IMR-90 (cell line): ENCODE results near the gene KCNF1. TPM values are rescaled to one million over a fixed set of nuclear protein-coding genes. Genes with fewer than 3 reads are reported as not detected.

Source experiments
- ATAC-seq: fragments of 200-7000 bp; cut with Tn5 transposase; 2 replicates; pipeline ENCODE4 v1.9.1; 2020; ENCODE audit warnings: low read depth, mild to moderate bottlenecking, moderate library complexity
- BruUV-seq: library from RNA; stranded (reverse); fragments of 400-500 nt; replicated peaks from 2 replicates; lab custom pipeline; 2021; lab: Mats Ljungman, UMichigan
- CTCF ChIA-PET: fragments of 300-600 bp; formaldehyde crosslinking; extraction: SDS; loops from one replicate; lab custom pipeline; 2021; ENCODE audit warnings: antibody characterized with exemption; lab: Yijun Ruan, JAX
- POLR2A ChIA-PET: fragments of 300-600 bp; sonication (Branson Sonifier 250); formaldehyde crosslinking; loops from one replicate; lab custom pipeline; 2022; ENCODE audit warnings: antibody characterized with exemption; ENCODE audit not compliant: unreplicated experiment; lab: Charles Lee
- DNase-seq: peaks from one replicate; pipeline ENCODE4 v3.0.0; 2013
- H2AFZ ChIP-seq: replicated peaks from 2 replicates; pipeline ENCODE3; 2013; ENCODE audit warnings: low read length, mild to moderate bottlenecking; ENCODE audit not compliant: poor library complexity
- H2AK5ac ChIP-seq: 2 replicates; pipeline ENCODE4 v1.6.1; 2013; ENCODE audit warnings: low read depth, low read length, inconsistent platforms
- H2AK9ac ChIP-seq: replicated peaks from 2 replicates; pipeline ENCODE3; 2013; ENCODE audit warnings: mild to moderate bottlenecking, low read depth, low read length, moderate library complexity; ENCODE audit not compliant: poor library complexity
- H2BK120ac ChIP-seq: 2 replicates; pipeline ENCODE4 v1.6.1; 2013; ENCODE audit warnings: low read depth, low read length, inconsistent platforms
- H2BK15ac ChIP-seq: 3 replicates; pipeline ENCODE4 v1.6.1; 2013; ENCODE audit warnings: low read depth, low read length, inconsistent platforms
- H2BK20ac ChIP-seq: 2 replicates; pipeline ENCODE4 v1.6.1; 2013; ENCODE audit warnings: low read depth, mild to moderate bottlenecking, inconsistent platforms, low read length, moderate library complexity
- H2BK5ac ChIP-seq: 2 replicates; pipeline ENCODE4 v1.6.1; 2013; ENCODE audit warnings: mild to moderate bottlenecking, low read depth, low read length, inconsistent platforms; ENCODE audit not compliant: poor library complexity, severe bottlenecking
- H3K14ac ChIP-seq: replicated peaks from 2 replicates; pipeline ENCODE4 v1.6.1; 2013; ENCODE audit warnings: low read depth, low read length, inconsistent platforms
- H3K18ac ChIP-seq: 2 replicates; pipeline ENCODE4 v1.6.1; 2013; ENCODE audit warnings: low read depth, low read length, control low read depth
- H3K23ac ChIP-seq: 2 replicates; pipeline ENCODE4 v1.6.1; 2013; ENCODE audit warnings: low read depth, low read length, inconsistent platforms
- H3K27ac ChIP-seq: 2 replicates; pipeline ENCODE4 v1.5.1; 2013; ENCODE audit warnings: mild to moderate bottlenecking, control low read depth, low read length; ENCODE audit not compliant: insufficient read depth
- H3K27me3 ChIP-seq: 2 replicates; pipeline ENCODE4 v1.6.1; 2013; ENCODE audit warnings: low read length; ENCODE audit not compliant: control insufficient read depth, insufficient read depth
- H3K36me3 ChIP-seq: 2 replicates; pipeline ENCODE4 v1.6.1; 2013; ENCODE audit warnings: low read length, mixed read lengths; ENCODE audit not compliant: control insufficient read depth, insufficient read depth
- H3K4ac ChIP-seq: 2 replicates; pipeline ENCODE4 v1.6.1; 2013; ENCODE audit warnings: low read depth, low read length, inconsistent platforms
- H3K4me1 ChIP-seq: 2 replicates; pipeline ENCODE4 v1.6.1; 2013; ENCODE audit warnings: low read length, mixed read lengths; ENCODE audit not compliant: control insufficient read depth, insufficient read depth
- H3K4me2 ChIP-seq: 2 replicates; pipeline ENCODE4 v1.6.1; 2013; ENCODE audit warnings: low read depth, mild to moderate bottlenecking, control low read depth, low read length, moderate library complexity
- H3K4me3 ChIP-seq: 2 replicates; pipeline ENCODE4 v1.5.1; 2013; ENCODE audit warnings: low read depth, mild to moderate bottlenecking, control low read depth, low read length, moderate library complexity; ENCODE audit not compliant: insufficient read depth
- H3K56ac ChIP-seq: 2 replicates; pipeline ENCODE4 v1.6.1; 2013; ENCODE audit warnings: low read length, inconsistent platforms; ENCODE audit not compliant: insufficient read depth; ENCODE audit errors: extremely low read depth
- H3K79me1 ChIP-seq, 2 experiments: 2 replicates each; pipeline ENCODE4 v1.6.1; 2013; ENCODE audit warnings: low read length in 2 of 2, inconsistent platforms in 1 of 2, low read depth in 1 of 2
- H3K9ac ChIP-seq: 2 replicates; pipeline ENCODE4 v1.6.1; 2013; ENCODE audit warnings: low read depth, low read length, control low read depth
- H3K9me1 ChIP-seq: 2 replicates; pipeline ENCODE4 v1.6.1; 2013; ENCODE audit warnings: low read length, inconsistent platforms; ENCODE audit not compliant: insufficient read depth
- H3K9me3 ChIP-seq: 2 replicates; pipeline ENCODE4 v1.6.1; 2013; ENCODE audit warnings: low read length; ENCODE audit not compliant: control insufficient read depth, insufficient read depth
- H4K20me1 ChIP-seq: 2 replicates; pipeline ENCODE4 v1.6.1; 2013; ENCODE audit warnings: low read length, inconsistent platforms; ENCODE audit not compliant: insufficient read depth
- H4K5ac ChIP-seq: 2 replicates; pipeline ENCODE4 v1.6.1; 2013; ENCODE audit warnings: mild to moderate bottlenecking, low read depth, low read length, control low read depth
- H4K8ac ChIP-seq, 2 experiments: 2 replicates each; pipeline ENCODE4 v1.6.1; 2013; ENCODE audit warnings: low read depth in 2 of 2, low read length in 2 of 2, control low read depth in 1 of 2, inconsistent platforms in 1 of 2
- H4K91ac ChIP-seq: 2 replicates; pipeline ENCODE4 v1.6.1; 2013; ENCODE audit warnings: low read depth, low read length, inconsistent platforms; ENCODE audit not compliant: insufficient read depth
- CEBPB ChIP-seq: IDR thresholded peaks from 2 replicates; pipeline ENCODE4 v1.6.1; 2012; ENCODE audit warnings: low read depth, low read length, improper control_type of control experiment
- CHD1 ChIP-seq: IDR thresholded peaks from 2 replicates; pipeline ENCODE4 v1.6.1; 2012; ENCODE audit warnings: low read depth, low read length, improper control_type of control experiment
- MAFK ChIP-seq: IDR thresholded peaks from 2 replicates; pipeline ENCODE4 v1.6.1; 2012; ENCODE audit warnings: low read depth, low read length, improper control_type of control experiment
- MXI1 ChIP-seq: IDR thresholded peaks from 2 replicates; pipeline ENCODE4 v1.6.1; 2012; ENCODE audit warnings: low read depth, mild to moderate bottlenecking, low read length, moderate library complexity, borderline replicate concordance
- POLR2A ChIP-seq: IDR thresholded peaks from 2 replicates; pipeline ENCODE4 v1.6.1; 2012; ENCODE audit warnings: mild to moderate bottlenecking, low read depth, low read length
- RAD21 ChIP-seq: IDR thresholded peaks from 2 replicates; pipeline ENCODE4 v1.6.1; 2012; ENCODE audit warnings: low read length, improper control_type of control experiment
- RFX5 ChIP-seq: IDR thresholded peaks from 2 replicates; pipeline ENCODE4 v1.8.0; 2012; ENCODE audit warnings: low read depth, mild to moderate bottlenecking, low read length, moderate library complexity
- SMC3 ChIP-seq: fragments of 150-350 bp; IDR thresholded peaks from 2 replicates; pipeline ENCODE4 v1.6.1; 2016; ENCODE audit warnings: low read depth, mild to moderate bottlenecking, antibody characterized with exemption, low read length, moderate library complexity
- WGBS, 2 experiments: methylation state at CpG; one replicate each; pipeline versions ENCODE4 v1.1.5 to v1.1.7; 2013; ENCODE audit warnings: missing lambda C conversion rate in 2 of 2; ENCODE audit not compliant: insufficient read length in 1 of 2; ENCODE audit errors: extremely low coverage in 2 of 2; 5-methylcytosine and 5-hydroxymethylcytosine counted together
- dilution Hi-C: fragments of 300-500 bp; cut with HindIII; formaldehyde crosslinking; loops from one replicate; pipeline ENCODE4 v1.14.3; 2018; ENCODE audit warnings: low sequenced_read_pairs; ENCODE audit not compliant: unreplicated experiment
- in situ Hi-C: fragments of 300-500 bp; cut with MboI; formaldehyde crosslinking; loops from 3 replicates; pipeline ENCODE4 v1.14.3; 2019; ENCODE audit warnings: low sequenced_read_pairs, inconsistent platforms, mixed read lengths
- intact Hi-C: fragments of 100-400 bp; cut with micrococcal nuclease; formaldehyde crosslinking; loops from 2 replicates; pipeline ENCODE4 v1.10.0; 2022
- polyA plus RNA-seq, 3 experiments: library from polyadenylated mRNA; depleted of rRNA; stranded (reverse); fragments of >200 nt; gene quantifications; 2 replicates each; pipeline ENCODE4 v1.2.3, GENCODE V29; 2012; ENCODE audit warnings: low replicate concordance in 1 of 3
- total RNA-seq: library from RNA; depleted of rRNA; stranded (reverse); fragments of >200 nt; gene quantifications from 2 replicates; pipeline ENCODE4 v1.2.3, GENCODE V29; 2012
- TF ChIP-seq, protein P1 (sequence below): fragments of 150-350 bp; IDR thresholded peaks from 2 replicates; pipeline ENCODE4 v1.6.1; 2016; ENCODE audit warnings: low read depth, mild to moderate bottlenecking, low read length, moderate library complexity, borderline replicate concordance
- TF ChIP-seq, protein P2 (sequence below): fragments of 150-350 bp; IDR thresholded peaks from 2 replicates; pipeline ENCODE4 v1.6.1; 2017; ENCODE audit warnings: mild to moderate bottlenecking, antibody characterized with exemption, low read length, low read depth
- TF ChIP-seq, protein P3 (sequence below): conservative IDR thresholded peaks from 2 replicates; pipeline ENCODE4 v1.5.1; 2012; ENCODE audit warnings: mild to moderate bottlenecking, low read depth, low read length, improper control_type of control experiment

Gene KCNF1
- total and polyA plus RNA-seq, 2 of the 4 experiments (the other 2 are of a cell fraction), result 0.54 to 1.4 TPM

DNA sequence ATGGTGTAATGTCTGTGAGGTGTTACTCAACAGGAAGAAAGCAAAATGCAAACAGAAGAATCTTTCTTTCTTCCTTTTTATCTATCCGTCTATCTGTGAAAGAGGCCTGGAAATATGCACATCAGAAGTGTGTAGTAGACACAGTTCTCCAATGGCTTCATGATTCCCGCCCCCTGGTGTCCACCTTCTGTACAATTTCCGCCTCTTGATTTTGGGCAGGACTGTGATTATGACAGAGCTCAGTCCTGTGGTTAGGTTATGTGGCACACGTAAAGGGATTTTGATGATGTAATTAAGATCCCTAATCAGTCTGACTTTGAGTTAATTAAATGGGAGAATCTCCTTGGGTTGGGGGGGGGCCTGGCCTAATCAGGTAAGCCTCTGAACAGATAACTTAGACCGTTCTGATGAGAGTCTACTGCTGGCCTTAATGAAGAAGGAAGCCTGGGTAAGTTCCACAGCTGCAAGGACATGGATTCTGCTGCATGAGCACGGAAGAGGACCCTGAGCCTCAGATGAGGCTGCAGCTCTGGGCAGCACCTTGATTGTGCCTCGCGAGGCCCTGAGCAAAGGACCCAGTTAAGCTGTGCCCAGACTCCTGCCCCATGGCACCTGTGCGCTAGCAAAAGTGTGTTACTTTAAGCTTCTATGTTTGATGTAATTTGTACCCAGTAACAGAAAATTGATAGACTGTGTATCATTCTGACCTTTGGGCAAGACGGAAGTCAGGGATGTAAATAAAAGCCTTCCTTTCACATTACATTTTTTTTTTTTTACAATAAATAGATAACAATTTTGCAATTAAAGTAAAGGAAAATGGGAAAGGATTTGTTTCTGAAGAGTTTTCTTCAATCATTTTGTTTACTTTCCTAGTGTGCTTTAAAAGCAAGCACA, 11.3 kb upstream of the KCNF1 start:
- Histone ChIP-seq H3K56ac (no peak overlapping the region), H3K9ac (no peak overlapping the region), H2AK9ac (no peak overlapping the region), H3K4me3 (no peak overlapping the region), H3K27ac (no peak overlapping the region), H3K4me1 (peaks cover 2% of the 10 kb centered on the region; the same call in 1 of the 2 replicates), H2BK15ac (no peak overlapping the region), H4K8ac (no peak overlapping the region), H3K27me3 (no peaks in the 10 kb centered on the region; the same call in none of the 2 replicates), H3K79me1 (no peaks in the 10 kb centered on the region), H3K9me3 (peaks cover 6% of the 10 kb centered on the region; the same call in 1 of the 2 replicates), H2BK20ac (no peak overlapping the region), H4K91ac (no peak overlapping the region), H3K18ac (no peak overlapping the region), H2AK5ac (no peak overlapping the region), H3K14ac (no peak overlapping the region), H3K36me3 (no peaks in the 10 kb centered on the region), H3K4me2 (no peak overlapping the region), H2BK5ac (no peak overlapping the region), H2AFZ (no peak overlapping the region), H2BK120ac (no peak overlapping the region), H3K9me1 (no peaks in the 10 kb centered on the region), H3K4ac (no peak overlapping the region), H4K20me1 (no peaks in the 10 kb centered on the region), H3K23ac (no peak overlapping the region), H4K5ac (no peak overlapping the region)
- ChIA-PET POLR2A (interaction anchor here (0.7 kb wide), 1 partner anchor 13 kb away, joined by 3 read pairs; no protein-coding TSS in a partner anchor), CTCF (interaction anchor here (1.4 to 1.5 kb wide), 3 partner anchors 14 to 68 kb away, joined by 3 to 5 read pairs (median 4); no protein-coding TSS in a partner anchor)
- DNase-seq (peak; percentile 10), ATAC-seq (no peak)
- dilution Hi-C loops (no loop called here), in situ Hi-C loops (no loop called here), intact Hi-C loops (loop anchor here (2.0 kb wide), 1 partner anchor 68 kb away; no protein-coding TSS in a partner anchor)
- TF ChIP-seq RFX5 (no peak), RAD21 (peak; percentile 30), POLR2A (no peak), MAFK (no peak), SMC3 (peak; percentile 26; the same call in 1 of the 2 replicates), CEBPB (no peak), MXI1 (no peak), CHD1 (no peak)
- TF ChIP-seq, protein P1, sequence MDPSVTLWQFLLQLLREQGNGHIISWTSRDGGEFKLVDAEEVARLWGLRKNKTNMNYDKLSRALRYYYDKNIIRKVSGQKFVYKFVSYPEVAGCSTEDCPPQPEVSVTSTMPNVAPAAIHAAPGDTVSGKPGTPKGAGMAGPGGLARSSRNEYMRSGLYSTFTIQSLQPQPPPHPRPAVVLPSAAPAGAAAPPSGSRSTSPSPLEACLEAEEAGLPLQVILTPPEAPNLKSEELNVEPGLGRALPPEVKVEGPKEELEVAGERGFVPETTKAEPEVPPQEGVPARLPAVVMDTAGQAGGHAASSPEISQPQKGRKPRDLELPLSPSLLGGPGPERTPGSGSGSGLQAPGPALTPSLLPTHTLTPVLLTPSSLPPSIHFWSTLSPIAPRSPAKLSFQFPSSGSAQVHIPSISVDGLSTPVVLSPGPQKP, result no peak
- TF ChIP-seq, protein P2, sequence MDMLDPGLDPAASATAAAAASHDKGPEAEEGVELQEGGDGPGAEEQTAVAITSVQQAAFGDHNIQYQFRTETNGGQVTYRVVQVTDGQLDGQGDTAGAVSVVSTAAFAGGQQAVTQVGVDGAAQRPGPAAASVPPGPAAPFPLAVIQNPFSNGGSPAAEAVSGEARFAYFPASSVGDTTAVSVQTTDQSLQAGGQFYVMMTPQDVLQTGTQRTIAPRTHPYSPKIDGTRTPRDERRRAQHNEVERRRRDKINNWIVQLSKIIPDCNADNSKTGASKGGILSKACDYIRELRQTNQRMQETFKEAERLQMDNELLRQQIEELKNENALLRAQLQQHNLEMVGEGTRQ, result no peak
- TF ChIP-seq, protein P3, sequence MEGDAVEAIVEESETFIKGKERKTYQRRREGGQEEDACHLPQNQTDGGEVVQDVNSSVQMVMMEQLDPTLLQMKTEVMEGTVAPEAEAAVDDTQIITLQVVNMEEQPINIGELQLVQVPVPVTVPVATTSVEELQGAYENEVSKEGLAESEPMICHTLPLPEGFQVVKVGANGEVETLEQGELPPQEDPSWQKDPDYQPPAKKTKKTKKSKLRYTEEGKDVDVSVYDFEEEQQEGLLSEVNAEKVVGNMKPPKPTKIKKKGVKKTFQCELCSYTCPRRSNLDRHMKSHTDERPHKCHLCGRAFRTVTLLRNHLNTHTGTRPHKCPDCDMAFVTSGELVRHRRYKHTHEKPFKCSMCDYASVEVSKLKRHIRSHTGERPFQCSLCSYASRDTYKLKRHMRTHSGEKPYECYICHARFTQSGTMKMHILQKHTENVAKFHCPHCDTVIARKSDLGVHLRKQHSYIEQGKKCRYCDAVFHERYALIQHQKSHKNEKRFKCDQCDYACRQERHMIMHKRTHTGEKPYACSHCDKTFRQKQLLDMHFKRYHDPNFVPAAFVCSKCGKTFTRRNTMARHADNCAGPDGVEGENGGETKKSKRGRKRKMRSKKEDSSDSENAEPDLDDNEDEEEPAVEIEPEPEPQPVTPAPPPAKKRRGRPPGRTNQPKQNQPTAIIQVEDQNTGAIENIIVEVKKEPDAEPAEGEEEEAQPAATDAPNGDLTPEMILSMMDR, result peak; percentile 21; the same call in 1 of the 2 replicates
- 71% methylated on average over 1 of the region's 10 CpGs; no CpG with 5 or more reads in 1 of the 2 experiments for WGBS, 2 experiments
- no TSS peak for BruUV-seq
